Ishikawa (cell line): Measurements from ENCODE around the gene TUBAL3.
A peak's percentile ranks its signal among the peaks of the same experiment; 100 is the strongest.

Experiments
- CEBPB ChIP-seq: IDR thresholded peaks from 2 replicates; pipeline ENCODE4 v1.6.1; 2012
- CREB1 ChIP-seq: IDR thresholded peaks from 2 replicates; pipeline ENCODE4 v1.6.1; 2012; ENCODE audit warnings: low read depth
- EGR1 ChIP-seq: IDR thresholded peaks from 2 replicates; pipeline ENCODE4 v1.6.1; 2012
- EP300 ChIP-seq: IDR thresholded peaks from 2 replicates; pipeline ENCODE4 v1.6.1; 2012; ENCODE audit warnings: borderline replicate concordance
- FOXM1 ChIP-seq: IDR thresholded peaks from 2 replicates; pipeline ENCODE4 v1.6.1; 2012; ENCODE audit warnings: low read depth, borderline replicate concordance
- NFIC ChIP-seq: IDR thresholded peaks from 2 replicates; pipeline ENCODE4 v1.6.1; 2012
- RAD21 ChIP-seq: IDR thresholded peaks from 2 replicates; pipeline ENCODE4 v1.6.1; 2012; ENCODE audit warnings: low read depth
- TAF1 ChIP-seq: IDR thresholded peaks from 2 replicates; pipeline ENCODE4 v1.6.1; 2012; ENCODE audit warnings: low read depth, mild to moderate bottlenecking
- TCF12 ChIP-seq: IDR thresholded peaks from 2 replicates; pipeline ENCODE4 v1.6.1; 2012; ENCODE audit warnings: low read depth
- TEAD4 ChIP-seq: IDR thresholded peaks from 2 replicates; pipeline ENCODE4 v1.6.1; 2012
- YY1 ChIP-seq: IDR thresholded peaks from 2 replicates; pipeline ENCODE4 v1.6.1; 2012; ENCODE audit warnings: low read depth
- ZBTB7A ChIP-seq: IDR thresholded peaks from 2 replicates; pipeline ENCODE4 v1.6.1; 2012; ENCODE audit warnings: low read depth
- TF ChIP-seq, protein P1 (sequence below): IDR thresholded peaks from 2 replicates; pipeline ENCODE4 v1.6.1; 2012
- TF ChIP-seq, protein P2 (sequence below): IDR thresholded peaks from 2 replicates; pipeline ENCODE4 v1.6.1; 2012; ENCODE audit warnings: low read depth, mild to moderate bottlenecking
- TF ChIP-seq, protein P3 (sequence below): IDR thresholded peaks from 2 replicates; pipeline ENCODE4 v1.6.1; 2012

The TUBAL3 gene

DNA sequence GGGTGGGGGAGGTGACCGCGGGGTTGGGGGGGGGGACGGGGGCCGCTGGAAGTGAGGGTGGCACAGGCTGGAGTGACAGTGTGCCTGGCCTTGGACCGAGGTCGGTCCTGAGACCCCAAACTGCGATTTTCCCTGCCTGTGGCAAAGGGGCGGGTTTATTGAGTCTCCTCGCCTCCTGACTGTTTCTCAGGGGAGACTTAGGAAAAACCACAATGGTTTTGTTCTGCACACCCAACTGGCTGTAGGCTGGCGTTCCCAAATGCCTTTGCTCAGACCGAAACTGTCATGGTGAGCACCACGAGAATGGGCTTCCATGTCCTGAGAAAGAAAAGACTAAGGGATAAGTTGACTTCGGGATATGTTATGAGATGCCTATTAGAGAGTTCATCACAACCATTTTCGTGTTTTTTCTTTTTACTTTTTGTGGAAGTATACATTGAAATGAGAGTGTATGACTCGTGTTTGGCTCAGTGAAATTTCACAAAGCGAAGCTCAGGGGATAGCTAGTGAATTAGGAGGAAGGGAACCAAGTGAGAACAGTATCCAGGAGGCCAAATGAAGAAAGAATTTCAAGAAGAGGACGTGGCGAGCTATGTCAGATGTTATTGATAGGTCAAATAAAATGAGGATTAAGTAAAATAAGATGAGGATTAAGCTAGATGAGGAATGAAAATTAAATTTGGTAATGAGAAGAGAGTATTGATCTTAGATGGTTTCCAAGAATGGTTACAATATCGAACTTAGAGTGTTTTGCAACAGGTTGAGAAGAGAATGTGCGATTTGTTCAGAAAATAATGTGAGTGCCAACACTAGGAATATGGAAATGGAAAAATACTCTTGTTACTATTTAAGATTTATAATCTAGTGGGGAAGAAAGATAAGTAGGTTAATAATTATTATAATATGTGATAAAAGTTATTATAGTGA is 8.6 kb upstream of the TUBAL3 start:
- no peak for TF ChIP-seq CEBPB
- TF ChIP-seq EGR1: no peak
- TF ChIP-seq, protein P1, sequence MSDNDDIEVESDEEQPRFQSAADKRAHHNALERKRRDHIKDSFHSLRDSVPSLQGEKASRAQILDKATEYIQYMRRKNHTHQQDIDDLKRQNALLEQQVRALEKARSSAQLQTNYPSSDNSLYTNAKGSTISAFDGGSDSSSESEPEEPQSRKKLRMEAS: no peak
- TF ChIP-seq TCF12: no peak
- no peak for TF ChIP-seq CREB1
- TF ChIP-seq, protein P2, sequence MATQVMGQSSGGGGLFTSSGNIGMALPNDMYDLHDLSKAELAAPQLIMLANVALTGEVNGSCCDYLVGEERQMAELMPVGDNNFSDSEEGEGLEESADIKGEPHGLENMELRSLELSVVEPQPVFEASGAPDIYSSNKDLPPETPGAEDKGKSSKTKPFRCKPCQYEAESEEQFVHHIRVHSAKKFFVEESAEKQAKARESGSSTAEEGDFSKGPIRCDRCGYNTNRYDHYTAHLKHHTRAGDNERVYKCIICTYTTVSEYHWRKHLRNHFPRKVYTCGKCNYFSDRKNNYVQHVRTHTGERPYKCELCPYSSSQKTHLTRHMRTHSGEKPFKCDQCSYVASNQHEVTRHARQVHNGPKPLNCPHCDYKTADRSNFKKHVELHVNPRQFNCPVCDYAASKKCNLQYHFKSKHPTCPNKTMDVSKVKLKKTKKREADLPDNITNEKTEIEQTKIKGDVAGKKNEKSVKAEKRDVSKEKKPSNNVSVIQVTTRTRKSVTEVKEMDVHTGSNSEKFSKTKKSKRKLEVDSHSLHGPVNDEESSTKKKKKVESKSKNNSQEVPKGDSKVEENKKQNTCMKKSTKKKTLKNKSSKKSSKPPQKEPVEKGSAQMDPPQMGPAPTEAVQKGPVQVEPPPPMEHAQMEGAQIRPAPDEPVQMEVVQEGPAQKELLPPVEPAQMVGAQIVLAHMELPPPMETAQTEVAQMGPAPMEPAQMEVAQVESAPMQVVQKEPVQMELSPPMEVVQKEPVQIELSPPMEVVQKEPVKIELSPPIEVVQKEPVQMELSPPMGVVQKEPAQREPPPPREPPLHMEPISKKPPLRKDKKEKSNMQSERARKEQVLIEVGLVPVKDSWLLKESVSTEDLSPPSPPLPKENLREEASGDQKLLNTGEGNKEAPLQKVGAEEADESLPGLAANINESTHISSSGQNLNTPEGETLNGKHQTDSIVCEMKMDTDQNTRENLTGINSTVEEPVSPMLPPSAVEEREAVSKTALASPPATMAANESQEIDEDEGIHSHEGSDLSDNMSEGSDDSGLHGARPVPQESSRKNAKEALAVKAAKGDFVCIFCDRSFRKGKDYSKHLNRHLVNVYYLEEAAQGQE: no peak
- no peak for TF ChIP-seq TAF1
- no peak for TF ChIP-seq FOXM1
- TF ChIP-seq YY1: no peak
- TF ChIP-seq NFIC: no peak
- TF ChIP-seq, protein P3, sequence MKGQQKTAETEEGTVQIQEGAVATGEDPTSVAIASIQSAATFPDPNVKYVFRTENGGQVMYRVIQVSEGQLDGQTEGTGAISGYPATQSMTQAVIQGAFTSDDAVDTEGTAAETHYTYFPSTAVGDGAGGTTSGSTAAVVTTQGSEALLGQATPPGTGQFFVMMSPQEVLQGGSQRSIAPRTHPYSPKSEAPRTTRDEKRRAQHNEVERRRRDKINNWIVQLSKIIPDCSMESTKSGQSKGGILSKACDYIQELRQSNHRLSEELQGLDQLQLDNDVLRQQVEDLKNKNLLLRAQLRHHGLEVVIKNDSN: no peak
- no peak for TF ChIP-seq EP300
- no peak for TF ChIP-seq ZBTB7A
- TF ChIP-seq TEAD4: no peak
- TF ChIP-seq RAD21: no peak

DNA sequence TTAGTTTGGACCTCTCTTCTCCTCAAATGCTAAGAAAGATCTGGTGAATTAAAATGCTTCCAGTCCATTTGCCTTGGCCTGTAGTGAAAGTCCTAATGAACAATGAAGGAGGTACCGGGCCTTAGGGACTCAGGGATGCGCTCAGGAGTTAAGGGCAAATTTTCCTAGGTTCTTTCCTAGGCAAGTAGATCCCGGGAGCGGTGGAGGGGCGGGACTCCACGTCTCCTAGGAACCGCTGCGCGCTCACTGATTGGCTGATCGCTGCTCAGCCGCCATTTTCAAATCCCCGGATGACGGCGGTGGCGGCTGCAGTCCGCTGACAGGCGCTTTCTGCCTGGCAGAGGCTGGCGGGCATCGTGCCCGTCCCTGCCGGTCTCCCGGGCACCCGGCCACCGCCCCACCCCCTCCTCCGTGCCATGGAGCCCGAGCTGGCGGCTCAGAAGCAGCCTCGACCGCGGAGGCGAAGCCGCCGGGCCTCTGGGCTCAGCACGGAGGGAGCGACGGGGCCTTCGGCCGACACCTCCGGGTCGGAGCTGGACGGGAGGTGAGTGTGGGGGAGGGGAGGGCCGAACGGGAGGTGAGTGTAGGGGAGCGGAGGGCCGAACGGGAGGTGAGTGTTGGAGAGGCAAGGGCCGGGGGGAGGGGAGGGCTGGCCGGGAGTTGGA is 7.8 kb upstream of the TUBAL3 start, which contains the start of gene NET1:
NET1 (plus strand) TSS at position 281 of the 665 bp plus-strand sequence; CDS start at position 417, 136 bp downstream.
- TF ChIP-seq, protein P2: no peak
- no peak for TF ChIP-seq EGR1
- no peak for TF ChIP-seq CREB1
- TF ChIP-seq, protein P3: no peak
- TF ChIP-seq NFIC: peak; percentile 34; the same call in 1 of the 2 replicates
- peak; percentile 48 for TF ChIP-seq TAF1
- no peak for TF ChIP-seq RAD21
- TF ChIP-seq, protein P1: no peak
- TF ChIP-seq ZBTB7A: no peak
- TF ChIP-seq YY1: peak; percentile 87
- no peak; the same call in 1 of the 2 replicates for TF ChIP-seq TCF12
- no peak for TF ChIP-seq CEBPB
- TF ChIP-seq FOXM1: peak; percentile 43; the same call in 1 of the 2 replicates
- TF ChIP-seq TEAD4: no peak
- no peak for TF ChIP-seq EP300

DNA sequence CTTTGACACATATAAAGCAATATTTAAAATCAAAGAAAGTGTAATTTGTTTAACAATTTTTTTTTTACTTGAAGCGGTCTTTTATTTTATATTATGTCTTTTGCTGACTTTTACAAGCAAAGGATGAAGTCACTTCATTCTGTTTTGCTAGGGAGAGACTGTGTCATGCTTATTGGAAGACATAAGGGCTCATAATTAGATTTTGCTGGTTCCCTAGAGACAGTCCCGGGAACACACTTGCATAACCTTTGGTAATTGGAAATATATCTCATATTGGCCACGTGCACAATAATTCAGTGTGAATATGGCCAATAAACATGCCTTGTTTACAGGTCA is 7.3 kb upstream of the TUBAL3 start:
- TF ChIP-seq ZBTB7A (no peak), CREB1 (no peak)

DNA sequence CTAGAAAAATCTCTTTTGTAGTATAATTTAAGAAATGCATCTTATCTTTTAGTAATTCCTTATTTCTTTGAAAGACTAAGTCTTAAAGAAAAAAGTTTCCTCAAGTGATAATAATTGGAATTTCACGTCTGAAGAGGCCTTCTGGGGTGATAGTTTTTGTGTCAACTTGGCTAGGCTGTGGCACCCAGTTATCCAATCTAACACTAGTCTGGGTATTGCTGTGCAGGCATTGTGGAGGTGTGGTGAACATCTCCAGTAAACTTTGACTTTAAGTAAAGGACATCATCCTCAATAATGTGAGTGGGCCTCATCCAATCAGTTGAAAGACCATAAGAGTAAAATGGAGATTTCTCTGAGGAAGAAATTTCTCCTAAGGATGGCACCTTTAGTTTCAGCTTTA is 2.3 kb upstream of the TUBAL3 start:
- TF ChIP-seq YY1: no peak
- TF ChIP-seq CEBPB: no peak
- TF ChIP-seq RAD21: no peak
- TF ChIP-seq, protein P3: no peak

DNA sequence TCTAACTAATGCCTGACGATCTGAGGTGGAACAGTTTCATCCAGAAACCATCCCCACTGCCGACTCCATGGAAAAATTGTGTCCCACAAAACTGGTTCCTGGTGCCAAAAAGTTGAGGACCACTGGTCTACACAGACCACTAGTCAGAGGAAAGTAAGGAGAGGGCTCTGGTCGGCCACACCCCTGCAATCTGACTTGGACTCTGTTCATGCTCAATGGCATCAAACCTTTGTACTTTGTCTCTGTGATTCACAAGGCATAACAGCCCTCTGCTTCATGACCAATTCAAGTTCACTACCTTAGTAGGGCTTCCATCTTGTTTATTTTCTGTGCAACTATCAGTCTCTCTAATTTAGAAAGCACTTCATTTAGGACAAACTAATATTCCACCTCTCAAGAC is 1.8 kb downstream of the TUBAL3 start:
- TF ChIP-seq CREB1 (no peak), TAF1 (no peak), ZBTB7A (no peak), FOXM1 (no peak), EGR1 (no peak), RAD21 (no peak), CEBPB (no peak), TCF12 (no peak), EP300 (no peak)
- TF ChIP-seq, protein P2: no peak
